Esophagus squamous epithelium (tissue), 5 donors: ENCODE results near the gene PIN1. TPM values are rescaled to one million over a fixed set of nuclear protein-coding genes. Genes with fewer than 3 reads are reported as not detected.
"Not testable (repeated sequence)": the region's sequence is repeated elsewhere in the genome, so short reads cannot be mapped to it uniquely, and the experiment has no call there.

Source experiments
- DNase-seq: peaks from one replicate; lab custom pipeline; 2025; lab: John Stamatoyannopoulos, UW
- H3K27ac ChIP-seq, 4 donors: fragments of 200-600 bp; sonication (generic); one replicate each; pipeline ENCODE4 v1.5.1; 2016 to 2019; ENCODE audit warnings: mild to moderate bottlenecking in 1 of 4
- H3K27me3 ChIP-seq, 4 donors: fragments of 200-600 bp; sonication (generic); 1 replicate in 3 of 4; 2 replicates in 1 of 4; pipeline versions ENCODE4 v1.5.1 to v1.6.0; 2017 to 2021; ENCODE audit warnings: antibody characterized with exemption in 1 of 4
- H3K36me3 ChIP-seq, 3 donors: fragments of 200-600 bp; sonication (generic); one replicate each; pipeline ENCODE4 v1.5.1; 2016 to 2019
- H3K4me1 ChIP-seq, 3 donors: fragments of 200-600 bp; sonication (generic); one replicate each; pipeline ENCODE4 v1.5.1; 2017 to 2019
- H3K4me3 ChIP-seq, 4 donors: fragments of 200-600 bp; sonication (generic); 1 replicate in 3 of 4; 2 replicates in 1 of 4; pipeline ENCODE4 v1.5.1; 2016 to 2019; ENCODE audit warnings: mild to moderate bottlenecking in 2 of 4, moderate library complexity in 1 of 4
- H3K9me3 ChIP-seq, 3 donors: fragments of 200-600 bp; sonication (generic); one replicate each; pipeline ENCODE4 v1.5.1; 2016 to 2019
- POLR2A ChIP-seq, 4 donors: fragments of 450-650 bp; IDR thresholded peaks; one replicate each; pipeline ENCODE4 v1.6.1; 2017; ENCODE audit warnings: antibody characterized with exemption in 4 of 4, mild to moderate bottlenecking in 4 of 4, moderate library complexity in 3 of 4
- WGBS, 2 donors: methylation state at CpG; one replicate each; pipeline ENCODE4 v1.1.5; 2018; 5-methylcytosine and 5-hydroxymethylcytosine counted together
- intact Hi-C: fragments of 100-400 bp; cut with DNase I; formaldehyde crosslinking; loops from one replicate; pipeline ENCODE4 v1.15.0; 2022
- total RNA-seq, 4 donors: library from RNA; depleted of rRNA; stranded (reverse); fragments of >200 nt; gene quantifications; one replicate each; pipeline ENCODE4 v1.1.0, GENCODE V29; 2016
- TF ChIP-seq, protein P1 (sequence below), 6 experiments: fragments of 450-650 bp in 4 of 6; fragments of 200-600 bp in 2 of 6; sonication (generic) in 2 of 6; IDR thresholded peaks; one replicate each; pipeline ENCODE4 v1.5.1; 2016 to 2019; ENCODE audit warnings: antibody characterized with exemption in 6 of 6, mild to moderate bottlenecking in 4 of 6, moderate library complexity in 4 of 6
- donor health status: DM: yes; HTN: yes; CAD: no.

PIN1 gene
- total RNA-seq, 4 donors from 2014 or later = 61.1 to 77.1 (median 67.6) TPM

DNA sequence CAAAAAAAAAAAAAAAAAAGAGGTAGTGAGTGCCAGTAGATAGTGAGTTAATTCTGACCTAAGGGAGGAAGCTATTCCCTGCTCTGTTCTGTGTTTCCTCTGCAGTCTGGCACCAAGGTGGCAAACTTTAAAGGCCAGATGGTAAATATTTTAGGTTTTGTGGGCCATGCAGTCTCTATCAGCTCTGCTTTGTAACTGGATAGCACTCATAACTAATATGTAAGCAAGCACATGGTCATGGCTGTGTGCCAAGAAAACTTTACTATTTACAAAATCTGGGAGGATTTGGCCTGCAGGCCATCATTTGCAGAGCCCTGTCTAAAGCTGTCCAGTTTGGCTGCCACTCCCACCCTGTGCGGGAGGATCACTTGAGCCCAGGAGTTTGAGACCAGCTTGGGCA is 4.3 kb downstream of the PIN1 start:
- WGBS, 2 donors = no CpG with 5 or more reads among the region's 1 CpG
- H3K27ac ChIP-seq = no peak overlapping the region
- no peak overlapping the region for H3K4me3 ChIP-seq
- no peaks in the 10 kb centered on the region for H3K27me3 ChIP-seq
- no peaks in the 10 kb centered on the region for H3K9me3 ChIP-seq
- H3K36me3 ChIP-seq = peaks cover 0 to 66% (median 28%) of the 10 kb centered on the region in 3 donors
- no peak for DNase-seq
- intact Hi-C loops = no loop called here
- peaks cover 8 to 35% (median 12%) of the 10 kb centered on the region in 3 donors for H3K4me1 ChIP-seq
- no peak for TF ChIP-seq POLR2A (IDR thresholded peaks at IDR 0.05)
- TF ChIP-seq, protein P1, sequence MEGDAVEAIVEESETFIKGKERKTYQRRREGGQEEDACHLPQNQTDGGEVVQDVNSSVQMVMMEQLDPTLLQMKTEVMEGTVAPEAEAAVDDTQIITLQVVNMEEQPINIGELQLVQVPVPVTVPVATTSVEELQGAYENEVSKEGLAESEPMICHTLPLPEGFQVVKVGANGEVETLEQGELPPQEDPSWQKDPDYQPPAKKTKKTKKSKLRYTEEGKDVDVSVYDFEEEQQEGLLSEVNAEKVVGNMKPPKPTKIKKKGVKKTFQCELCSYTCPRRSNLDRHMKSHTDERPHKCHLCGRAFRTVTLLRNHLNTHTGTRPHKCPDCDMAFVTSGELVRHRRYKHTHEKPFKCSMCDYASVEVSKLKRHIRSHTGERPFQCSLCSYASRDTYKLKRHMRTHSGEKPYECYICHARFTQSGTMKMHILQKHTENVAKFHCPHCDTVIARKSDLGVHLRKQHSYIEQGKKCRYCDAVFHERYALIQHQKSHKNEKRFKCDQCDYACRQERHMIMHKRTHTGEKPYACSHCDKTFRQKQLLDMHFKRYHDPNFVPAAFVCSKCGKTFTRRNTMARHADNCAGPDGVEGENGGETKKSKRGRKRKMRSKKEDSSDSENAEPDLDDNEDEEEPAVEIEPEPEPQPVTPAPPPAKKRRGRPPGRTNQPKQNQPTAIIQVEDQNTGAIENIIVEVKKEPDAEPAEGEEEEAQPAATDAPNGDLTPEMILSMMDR (IDR thresholded peaks at IDR 0.05) = no peak

DNA sequence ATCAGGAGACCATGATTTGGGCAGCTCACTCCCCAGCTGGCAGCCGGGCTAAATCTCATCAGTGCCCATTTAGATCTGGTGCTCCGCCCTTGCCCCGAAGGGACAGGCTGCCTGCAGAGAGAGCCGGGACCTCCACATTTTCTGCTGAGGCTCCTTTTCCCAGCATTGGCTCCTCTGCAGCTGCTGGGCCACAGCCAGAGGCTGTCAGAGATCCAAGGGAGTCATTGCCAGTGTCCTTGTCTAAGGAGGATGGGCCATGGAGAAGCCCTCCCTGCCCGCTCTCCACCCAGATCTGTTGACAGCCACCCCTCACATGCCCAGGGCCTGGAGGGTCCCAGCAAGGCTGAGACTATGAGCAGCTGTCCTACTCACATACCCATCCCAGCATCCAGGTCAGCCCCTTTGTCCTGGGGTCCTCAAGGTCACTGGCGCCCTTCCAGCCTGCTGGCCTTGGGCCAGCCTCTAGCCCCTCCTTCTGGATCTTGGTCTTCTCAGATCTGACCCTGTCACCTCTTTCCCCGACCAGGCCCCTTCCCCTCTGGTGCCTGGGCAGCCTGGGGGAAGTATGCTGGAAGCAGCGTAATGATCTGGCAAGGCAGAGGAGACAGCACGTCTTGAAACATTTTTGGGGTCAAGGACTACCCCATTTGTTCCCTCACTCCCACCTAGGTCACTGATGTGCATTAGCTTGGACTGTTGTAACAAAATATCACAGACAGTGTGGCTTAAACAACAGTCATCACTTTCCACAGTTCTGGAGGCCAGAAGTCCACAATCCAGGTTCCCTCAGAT is 7.9 kb downstream of the PIN1 start:
- Histone ChIP-seq H3K4me1 (peaks cover 4 to 35% (median 10%) of the 10 kb centered on the region in 3 donors), H3K27ac (no peak overlapping the region), H3K9me3 (no peaks in the 10 kb centered on the region), H3K36me3 (peaks cover 0 to 96% (median 28%) of the 10 kb centered on the region in 3 donors), H3K27me3 (no peaks in the 10 kb centered on the region), H3K4me3 (no peak overlapping the region)
- DNase-seq = no peak
- intact Hi-C loops = no loop called here
- no peak for TF ChIP-seq POLR2A (IDR thresholded peaks at IDR 0.05)
- TF ChIP-seq, protein P1 (IDR thresholded peaks at IDR 0.05) = no peak
- WGBS, 2 donors = 86 to 90% methylated on average over 3 to 6 of the region's 9 CpGs

DNA sequence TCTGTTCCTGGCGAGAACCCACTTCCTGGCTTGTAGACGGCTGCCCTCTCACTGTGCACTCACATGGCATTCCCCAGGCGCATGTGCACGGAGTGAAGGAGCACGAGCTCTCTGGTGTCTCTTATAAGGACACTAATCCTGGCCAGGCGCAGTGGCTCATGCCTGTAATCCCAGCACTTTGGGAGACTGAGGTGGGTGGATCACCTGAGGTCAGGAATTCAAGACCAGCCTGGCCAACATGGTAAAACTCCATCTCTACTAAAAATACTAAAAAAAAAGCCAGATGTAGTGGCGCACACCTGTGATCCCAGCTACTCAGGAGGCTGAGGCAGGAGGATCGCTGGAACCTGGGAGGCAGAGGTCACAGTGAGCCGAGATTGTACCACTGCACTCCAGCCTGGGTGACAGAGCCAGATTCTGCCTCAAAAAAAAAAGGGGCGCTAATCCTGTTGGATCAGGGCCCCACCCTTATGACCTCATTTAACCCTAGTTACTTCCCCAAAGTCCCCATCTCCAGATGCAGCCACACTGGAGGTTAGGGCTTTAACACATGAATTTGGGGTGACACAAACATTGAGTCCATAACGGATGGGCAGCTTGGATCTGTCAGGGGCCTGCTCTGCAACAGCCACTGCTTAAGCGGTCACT is 8.6 kb downstream of the PIN1 start:
- H3K9me3 ChIP-seq, H3K27me3 ChIP-seq, H3K27ac ChIP-seq, DNase-seq, intact Hi-C loops, H3K4me3 ChIP-seq: not testable (repeated sequence)
- Histone ChIP-seq H3K36me3 (peaks cover 0 to 96% (median 28%) of the 10 kb centered on the region in 3 donors), H3K4me1 (peaks cover 4 to 34% (median 10%) of the 10 kb centered on the region in 3 donors)
- WGBS, 2 donors = 91 to 100% methylated on average over 3 to 7 of the region's 12 CpGs

DNA sequence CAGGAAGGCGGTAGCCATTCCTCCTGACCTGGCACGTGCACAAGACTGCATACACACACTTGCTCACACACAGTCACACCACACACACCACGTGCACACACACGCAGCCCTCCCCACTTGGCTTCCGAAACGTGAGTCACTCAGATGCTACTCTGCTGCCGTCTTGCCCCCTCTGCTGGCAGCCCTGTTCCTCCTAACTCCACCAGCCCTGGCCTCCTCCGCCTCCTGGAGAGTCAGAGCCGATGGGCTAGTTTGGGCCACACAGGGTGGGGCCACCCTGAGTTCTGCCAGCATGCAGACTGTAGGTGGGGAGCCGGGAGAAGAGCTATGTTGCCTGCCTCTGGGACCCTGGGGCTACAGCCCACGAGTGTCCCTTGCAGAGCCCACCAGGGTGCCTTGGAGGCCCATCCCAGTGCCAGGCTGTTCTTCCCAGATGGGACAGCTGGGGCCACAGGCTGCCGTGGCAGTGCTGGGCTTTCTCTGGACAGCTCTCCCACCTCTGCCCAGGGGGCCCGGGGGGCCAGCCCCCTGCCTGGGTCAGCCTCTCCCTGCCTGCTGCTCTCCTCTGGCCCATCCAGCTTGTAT is 12.1 kb downstream of the PIN1 start:
- Histone ChIP-seq H3K27ac (peak overlapping the region in 3 of 4 donors; percentile 6 to 58 (median 51)), H3K36me3 (peaks cover 0 to 87% (median 12%) of the 10 kb centered on the region in 3 donors), H3K4me1 (peaks cover 4 to 21% (median 10%) of the 10 kb centered on the region in 3 donors), H3K27me3 (no peaks in the 10 kb centered on the region), H3K9me3 (no peaks in the 10 kb centered on the region), H3K4me3 (no peak overlapping the region)
- 34 to 41% methylated on average over 8 to 9 of the region's 13 CpGs for WGBS, 2 donors
- no peak for TF ChIP-seq POLR2A (IDR thresholded peaks at IDR 0.05)
- TF ChIP-seq, protein P1 (IDR thresholded peaks at IDR 0.05) = peak; percentile 24 to 84 (median 46)
- DNase-seq = no peak
- intact Hi-C loops = no loop called here

DNA sequence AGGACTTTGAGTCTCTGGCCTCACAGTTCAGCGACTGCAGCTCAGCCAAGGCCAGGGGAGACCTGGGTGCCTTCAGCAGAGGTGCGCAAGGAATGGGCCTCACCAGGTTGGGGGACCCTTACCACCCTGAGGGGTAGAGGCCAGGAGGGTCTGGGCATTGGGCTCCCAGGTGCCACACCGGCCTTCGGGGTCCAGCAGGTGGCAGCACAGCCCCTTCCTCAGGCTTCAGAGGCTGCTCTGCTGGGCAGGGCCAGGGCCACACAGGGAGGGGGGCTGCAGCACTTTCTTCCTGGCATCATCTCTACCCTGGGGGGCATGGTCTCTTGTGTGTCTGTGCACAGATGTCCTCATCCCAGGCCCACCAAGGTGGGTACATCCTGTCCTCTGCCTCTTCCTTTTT is 12.9 kb downstream of the PIN1 start:
- H3K9me3 ChIP-seq = no peaks in the 10 kb centered on the region
- H3K27me3 ChIP-seq = no peaks in the 10 kb centered on the region
- intact Hi-C loops = no loop called here
- no peak for DNase-seq
- no peak overlapping the region for H3K4me3 ChIP-seq
- no peak overlapping the region for H3K27ac ChIP-seq
- TF ChIP-seq POLR2A (IDR thresholded peaks at IDR 0.05) = no peak
- TF ChIP-seq, protein P1 (IDR thresholded peaks at IDR 0.05) = peak in 4 of 6 experiments; percentile 9 to 38 (median 16)
- peaks cover 0 to 78% (median 12%) of the 10 kb centered on the region in 3 donors for H3K36me3 ChIP-seq
- H3K4me1 ChIP-seq = peaks cover 4 to 21% (median 10%) of the 10 kb centered on the region in 3 donors
- WGBS, 2 donors = no CpG with 5 or more reads among the region's 4 CpGs
